ENCODE data around the gene ADGRE3.

The ADGRE3 gene, protein sequence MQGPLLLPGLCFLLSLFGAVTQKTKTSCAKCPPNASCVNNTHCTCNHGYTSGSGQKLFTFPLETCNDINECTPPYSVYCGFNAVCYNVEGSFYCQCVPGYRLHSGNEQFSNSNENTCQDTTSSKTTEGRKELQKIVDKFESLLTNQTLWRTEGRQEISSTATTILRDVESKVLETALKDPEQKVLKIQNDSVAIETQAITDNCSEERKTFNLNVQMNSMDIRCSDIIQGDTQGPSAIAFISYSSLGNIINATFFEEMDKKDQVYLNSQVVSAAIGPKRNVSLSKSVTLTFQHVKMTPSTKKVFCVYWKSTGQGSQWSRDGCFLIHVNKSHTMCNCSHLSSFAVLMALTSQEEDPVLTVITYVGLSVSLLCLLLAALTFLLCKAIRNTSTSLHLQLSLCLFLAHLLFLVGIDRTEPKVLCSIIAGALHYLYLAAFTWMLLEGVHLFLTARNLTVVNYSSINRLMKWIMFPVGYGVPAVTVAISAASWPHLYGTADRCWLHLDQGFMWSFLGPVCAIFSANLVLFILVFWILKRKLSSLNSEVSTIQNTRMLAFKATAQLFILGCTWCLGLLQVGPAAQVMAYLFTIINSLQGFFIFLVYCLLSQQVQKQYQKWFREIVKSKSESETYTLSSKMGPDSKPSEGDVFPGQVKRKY

DNA sequence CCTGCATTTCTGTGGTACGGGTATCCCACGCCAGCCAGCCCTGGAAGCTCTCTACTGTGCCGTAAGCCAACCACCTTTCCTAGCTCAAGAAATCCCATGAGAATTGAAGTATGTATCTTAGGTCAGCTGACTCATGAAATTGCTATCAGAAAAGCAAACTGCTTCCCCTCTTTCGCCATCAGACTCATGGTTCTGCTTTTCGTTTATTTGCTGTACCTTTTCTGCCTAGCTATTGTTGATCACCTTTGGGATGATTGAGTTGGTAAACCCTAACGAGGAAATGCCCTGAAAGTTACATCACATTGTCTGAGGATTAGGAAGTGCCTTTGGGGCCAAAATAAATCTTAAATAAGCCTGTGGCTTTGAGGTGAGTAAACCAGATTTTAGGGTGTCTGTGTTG is at the start of gene ADGRE3:
Gene ADGRE3 (minus strand): TSS at position 81 of the 400 bp plus-strand sequence. CDS start 74 bp downstream, at position 7.
- no peak for DNase-seq (ENCODE audit: low read depth in 4 of 4, low spot score in 1 of 4)

DNA sequence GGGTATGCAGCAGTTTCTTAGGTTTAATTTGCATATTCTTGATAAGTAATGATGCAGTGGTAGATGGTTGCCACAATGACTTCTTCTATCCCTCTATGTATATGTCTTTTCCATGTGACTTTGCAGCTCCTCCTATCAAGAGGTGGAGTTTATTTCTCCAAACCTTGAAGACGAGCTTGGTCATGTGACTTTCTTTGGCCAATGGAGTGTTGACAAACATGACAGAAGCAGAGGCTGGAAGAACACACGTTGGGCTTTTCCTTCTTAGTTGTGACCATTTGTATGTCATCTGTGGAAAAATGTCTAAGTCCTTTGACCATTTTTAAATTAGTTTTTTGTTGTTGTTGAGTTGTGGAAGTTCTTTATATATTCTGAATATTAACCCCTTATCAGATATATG is 47.5 kb upstream of the ADGRE3 start:
- no peak for DNase-seq (ENCODE audit: low read depth in 4 of 4, low spot score in 1 of 4)

DNA sequence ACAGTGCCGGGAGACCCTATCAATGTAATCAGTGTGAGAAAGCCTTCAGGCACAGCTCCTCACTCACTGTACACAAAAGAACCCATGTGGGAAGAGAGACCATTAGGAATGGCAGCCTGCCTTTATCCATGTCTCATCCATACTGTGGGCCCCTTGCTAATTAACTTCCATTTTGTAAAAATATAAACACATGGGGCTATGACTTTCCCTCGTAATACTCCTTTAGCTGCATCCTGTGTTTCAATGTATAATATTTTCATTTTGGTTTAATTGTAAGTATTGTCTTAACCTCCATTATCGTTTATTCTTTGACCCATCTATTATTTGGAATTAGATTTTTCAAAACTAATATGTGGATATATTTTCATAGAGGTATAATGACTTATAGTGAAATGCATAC is 44.5 kb upstream of the ADGRE3 start:
- no peak for DNase-seq (ENCODE audit: low read depth in 4 of 4, low spot score in 1 of 4)

DNA sequence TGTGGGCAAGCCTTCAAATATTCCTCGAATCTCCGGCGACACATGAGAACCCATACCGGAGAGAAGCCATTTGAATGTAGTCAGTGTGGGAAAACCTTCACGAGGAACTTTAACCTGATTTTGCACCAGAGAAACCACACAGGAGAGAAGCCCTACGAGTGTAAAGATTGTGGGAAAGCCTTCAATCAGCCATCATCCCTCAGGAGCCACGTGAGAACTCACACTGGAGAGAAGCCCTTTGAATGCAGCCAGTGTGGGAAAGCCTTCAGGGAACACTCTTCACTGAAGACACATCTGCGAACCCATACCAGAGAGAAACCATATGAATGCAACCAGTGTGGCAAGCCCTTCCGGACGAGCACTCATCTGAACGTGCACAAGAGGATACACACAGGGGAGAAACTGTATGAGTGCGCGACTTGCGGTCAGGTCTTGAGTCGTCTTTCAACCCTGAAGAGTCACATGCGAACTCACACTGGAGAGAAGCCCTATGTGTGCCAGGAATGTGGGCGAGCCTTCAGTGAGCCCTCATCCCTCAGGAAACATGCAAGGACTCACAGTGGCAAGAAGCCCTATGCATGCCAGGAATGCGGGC is 44.0 kb upstream of the ADGRE3 start:
- DNase-seq (ENCODE audit: low read depth in 4 of 4, low spot score in 1 of 4): no peak

DNA sequence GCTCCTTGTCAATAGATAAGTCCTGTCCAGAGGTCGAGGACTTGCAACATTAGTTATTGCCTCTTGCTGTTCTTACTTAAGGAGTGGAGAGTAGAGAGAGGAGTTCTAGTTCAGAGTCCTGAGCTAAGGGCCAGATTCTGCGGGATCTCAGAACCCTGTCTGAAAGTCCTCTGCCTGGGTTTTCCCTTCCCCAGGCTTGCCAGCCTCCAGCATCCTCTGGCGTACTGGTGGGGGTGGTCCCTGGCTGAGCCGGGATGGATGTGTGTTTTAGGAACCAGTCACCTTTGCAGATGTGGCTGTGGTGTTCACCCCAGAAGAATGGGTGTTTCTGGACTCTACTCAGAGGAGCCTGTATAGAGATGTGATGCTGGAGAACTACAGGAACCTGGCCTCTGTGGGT is 41.2 kb upstream of the ADGRE3 start:
- DNase-seq (ENCODE audit: low read depth in 4 of 4, low spot score in 1 of 4): no peak

DNA sequence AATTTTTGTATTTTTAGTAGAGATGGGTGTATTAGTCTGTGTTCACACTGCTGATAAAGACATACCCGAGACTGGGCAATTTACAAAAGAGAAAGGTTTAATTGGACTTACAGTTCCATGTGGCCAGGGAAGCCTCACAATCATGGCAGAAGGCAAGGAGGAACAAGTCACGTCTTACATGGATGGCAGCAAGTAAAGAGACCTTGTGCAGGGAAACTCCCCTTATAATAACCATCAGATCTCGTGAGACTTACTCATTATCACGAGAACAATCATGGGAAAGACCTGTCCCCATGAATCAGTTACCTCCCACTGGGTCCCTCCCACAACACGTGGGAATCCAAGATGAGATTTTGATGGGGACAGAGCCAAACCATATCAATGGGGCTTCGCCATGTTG is 29.8 kb upstream of the ADGRE3 start:
- DNase-seq (ENCODE audit: low read depth in 4 of 4, low spot score in 1 of 4): no peak

DNA sequence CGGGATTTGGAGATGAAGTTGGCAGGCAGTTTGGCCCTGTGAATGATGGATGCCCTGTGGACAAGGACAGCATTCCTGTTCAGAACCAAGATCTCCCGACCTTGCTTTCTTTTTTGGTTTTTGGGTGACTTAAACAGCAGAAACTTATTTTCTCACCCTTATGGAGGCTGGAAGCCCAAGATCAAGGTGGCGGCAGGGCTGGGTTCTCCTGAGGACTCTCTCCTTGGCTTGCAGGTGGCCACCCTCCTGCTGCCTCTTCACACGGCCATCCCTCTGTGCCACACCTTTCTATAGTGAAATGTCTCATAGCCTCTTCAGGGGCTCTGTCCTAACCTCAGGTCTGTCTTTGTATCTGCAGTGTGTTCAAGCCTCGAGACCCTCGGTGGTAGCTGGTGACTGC is 29.2 kb upstream of the ADGRE3 start:
- DNase-seq (ENCODE audit: low read depth in 4 of 4, low spot score in 1 of 4): no peak

DNA sequence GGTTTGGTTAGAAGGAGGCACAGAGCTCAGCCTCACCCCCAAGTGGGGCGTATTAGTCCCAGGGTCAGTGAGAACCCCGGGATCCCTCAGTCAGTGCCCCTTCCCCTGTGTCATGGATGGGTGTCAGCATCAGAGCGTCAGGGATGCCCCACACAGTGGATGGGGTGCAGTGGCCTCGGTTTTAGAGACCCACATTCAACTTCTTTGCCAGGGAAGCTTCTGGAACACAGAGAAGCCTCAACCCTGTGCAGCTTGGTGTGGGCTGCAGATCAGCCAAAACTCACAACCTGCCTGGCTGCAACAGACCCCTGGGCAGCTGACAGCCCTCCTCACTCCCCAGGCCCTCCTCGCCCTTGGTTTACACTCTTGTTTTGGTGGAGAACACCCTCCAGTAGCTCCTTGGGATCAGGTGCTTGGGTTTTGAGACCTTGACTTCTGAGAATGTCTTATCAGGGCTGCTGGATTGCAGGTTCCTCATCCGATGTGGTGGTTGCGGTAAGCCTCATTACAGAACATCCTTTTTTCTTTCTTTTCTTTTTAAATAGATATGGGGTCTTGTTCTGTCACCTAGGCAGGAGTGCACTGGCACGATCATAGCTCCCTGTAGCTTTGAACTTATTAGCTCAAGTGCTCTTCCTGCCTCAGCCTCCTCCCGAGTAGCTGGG is 26.2 kb upstream of the ADGRE3 start:
- DNase-seq (ENCODE audit: low read depth in 4 of 4, low spot score in 1 of 4): no peak

DNA sequence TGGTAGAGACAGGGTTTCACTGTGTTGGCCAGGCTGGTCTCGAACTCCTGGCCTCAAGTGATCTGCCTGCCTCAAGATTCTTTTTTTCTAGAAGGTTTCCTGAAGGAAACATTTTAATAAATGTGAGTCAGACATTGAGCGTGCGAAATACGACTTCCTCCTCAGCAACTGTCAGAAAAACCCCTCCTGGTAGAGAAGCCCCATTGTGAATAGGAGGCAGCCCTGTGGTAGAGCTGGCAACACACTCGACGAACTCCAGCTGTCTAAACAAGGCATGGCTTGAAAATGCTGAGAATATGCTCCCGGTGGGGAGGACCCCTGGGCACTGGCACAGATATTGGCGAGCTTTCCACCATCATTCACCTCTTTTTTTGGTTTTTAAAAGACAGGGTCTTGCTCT is 25.0 kb upstream of the ADGRE3 start:
- DNase-seq (ENCODE audit: low read depth in 4 of 4, low spot score in 1 of 4): no peak

DNA sequence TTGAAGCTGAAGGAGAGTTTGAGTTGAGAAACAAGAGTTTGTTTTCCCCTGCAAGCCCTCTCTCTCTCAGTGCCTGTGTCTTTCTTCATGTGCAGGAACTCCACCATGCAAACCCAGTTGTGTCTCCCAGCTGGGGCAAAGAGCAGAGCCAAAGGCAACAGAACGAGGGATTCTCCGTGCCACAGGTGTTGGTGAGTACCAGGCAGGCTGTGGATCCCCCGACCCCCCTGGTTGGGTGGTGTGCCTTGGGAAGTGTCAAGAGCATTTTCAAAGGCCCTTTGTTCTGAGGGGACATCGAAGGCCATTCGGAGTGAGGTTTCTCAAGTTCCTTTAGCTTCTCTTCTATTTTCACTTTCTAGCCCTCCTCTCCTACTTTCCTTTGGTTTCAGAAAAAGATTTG is 20.8 kb upstream of the ADGRE3 start:
- DNase-seq (ENCODE audit: low read depth in 4 of 4, low spot score in 1 of 4): no peak

DNA sequence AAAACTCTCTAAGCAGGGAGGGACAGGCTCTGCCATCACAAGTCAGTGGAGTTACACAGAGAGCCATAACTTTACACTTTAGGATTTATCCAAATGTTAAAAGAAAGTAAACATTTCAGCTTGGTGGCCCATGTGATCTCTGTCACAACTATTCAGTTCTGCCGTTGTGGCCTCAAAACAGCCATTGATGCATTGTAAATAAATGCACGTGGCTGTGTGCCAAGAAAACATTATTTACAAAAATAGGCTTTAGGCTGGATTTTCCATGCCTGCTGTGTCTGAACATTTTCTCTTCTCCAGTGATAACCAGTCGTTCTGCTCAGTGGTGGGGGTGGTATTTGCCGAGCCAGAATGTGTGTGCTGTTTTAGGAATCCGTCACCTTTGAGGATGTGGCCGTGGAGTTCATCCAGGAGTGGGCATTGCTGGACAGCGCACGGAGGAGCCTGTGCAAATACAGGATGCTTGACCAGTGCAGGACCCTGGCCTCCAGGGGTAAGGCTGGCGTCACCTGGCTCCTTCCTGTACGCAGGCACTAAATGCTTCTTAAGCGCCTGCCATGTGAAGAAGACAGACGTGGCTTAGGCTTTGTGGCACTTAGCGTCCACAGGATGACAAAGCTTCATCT is 20.1 kb upstream of the ADGRE3 start:
- no peak for DNase-seq (ENCODE audit: low read depth in 4 of 4, low spot score in 1 of 4)

DNA sequence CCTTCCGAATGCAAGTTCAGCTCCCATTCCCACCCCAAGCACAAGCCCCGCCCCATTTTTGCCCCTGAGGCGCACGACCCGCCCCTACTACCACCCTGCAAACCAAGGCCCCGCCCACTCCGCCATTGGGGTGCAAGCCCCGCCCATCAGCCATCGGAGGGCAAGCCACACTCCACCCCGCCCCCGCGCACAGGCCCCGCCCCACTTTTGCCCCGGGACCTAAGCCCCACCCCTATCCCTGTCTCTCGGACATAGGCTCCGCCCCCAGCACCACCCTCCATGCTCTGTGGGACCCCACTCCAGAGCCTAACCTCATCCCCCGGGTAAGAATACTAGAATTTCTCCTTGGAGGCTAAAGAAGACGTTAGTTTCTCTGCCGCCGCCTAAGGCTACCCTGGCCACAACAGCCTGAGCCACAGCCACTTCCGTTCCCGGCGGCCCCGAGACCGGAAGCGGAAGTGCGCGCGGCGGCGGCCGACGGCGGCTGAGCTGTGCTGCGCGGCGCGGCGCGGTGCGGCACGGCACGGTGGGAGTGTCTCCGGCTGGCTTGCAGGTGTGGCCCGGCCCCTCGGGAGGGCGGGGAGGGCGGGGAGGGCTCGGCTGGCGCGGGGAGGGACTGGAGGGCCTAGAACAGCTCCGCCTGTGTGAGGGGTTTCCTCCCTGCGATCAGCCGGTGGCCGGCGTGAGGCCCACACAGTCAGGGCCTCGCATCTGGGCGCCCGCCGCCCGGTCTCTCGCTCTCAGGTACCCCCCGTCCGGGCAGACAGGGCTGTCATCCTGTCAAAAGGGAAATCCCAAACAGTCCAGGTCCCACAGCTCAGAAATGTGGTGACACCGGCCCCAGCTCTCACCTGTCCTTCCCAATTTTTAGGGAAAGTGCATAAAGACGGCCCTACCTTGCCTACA is 15.2 kb upstream of the ADGRE3 start, which contains the start of gene ZNF333:
Gene ZNF333 (plus strand): TSS at position 451 of the 906 bp plus-strand sequence. CDS start 3,444 bp downstream, outside the sequence.
- DNase-seq (ENCODE audit: low read depth in 4 of 4, low spot score in 1 of 4): peak; percentile 99 to 100 (median 100)

DNA sequence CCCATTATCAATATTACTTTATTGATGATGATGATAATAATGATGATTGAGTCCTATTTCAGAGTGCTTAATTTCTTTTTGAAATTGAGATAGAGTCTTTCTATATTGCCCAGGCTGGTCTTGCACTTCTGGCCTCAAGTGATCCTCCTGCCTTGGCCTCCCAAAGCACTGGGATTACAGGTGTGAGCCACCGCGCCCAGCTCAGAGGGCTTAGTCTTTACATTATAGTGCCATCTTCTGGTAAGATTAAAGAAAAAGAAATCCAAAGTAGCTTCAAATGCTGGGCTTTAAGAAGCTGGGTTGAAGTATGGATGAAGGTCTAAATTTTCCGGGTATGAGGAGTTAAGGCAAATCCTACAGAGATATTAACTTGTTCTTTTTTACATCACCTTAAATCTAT is 11.8 kb upstream of the ADGRE3 start:
- peak in 1 of 4 experiments; percentile 7 for DNase-seq (ENCODE audit: low read depth in 4 of 4, low spot score in 1 of 4)

DNA sequence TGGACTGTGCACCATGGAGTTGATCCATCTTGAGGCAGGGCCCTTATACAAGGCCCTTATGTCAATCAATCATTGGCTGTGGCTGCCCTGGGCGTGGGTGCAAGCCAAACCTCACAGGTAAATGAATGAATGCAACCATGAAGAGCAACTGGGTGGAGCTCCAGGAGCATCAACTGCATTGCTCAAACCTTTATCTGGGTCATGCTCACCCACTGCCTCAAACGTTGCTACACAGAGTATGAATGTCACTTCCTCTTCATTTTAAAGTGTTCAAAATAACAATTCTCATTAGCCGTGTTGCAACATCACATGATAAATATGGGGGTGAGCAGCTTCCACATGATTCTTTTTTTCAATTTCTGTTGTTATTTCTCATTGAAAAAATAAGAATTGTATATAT is 8.8 kb upstream of the ADGRE3 start:
- DNase-seq (ENCODE audit: low read depth in 4 of 4, low spot score in 1 of 4): no peak

DNA sequence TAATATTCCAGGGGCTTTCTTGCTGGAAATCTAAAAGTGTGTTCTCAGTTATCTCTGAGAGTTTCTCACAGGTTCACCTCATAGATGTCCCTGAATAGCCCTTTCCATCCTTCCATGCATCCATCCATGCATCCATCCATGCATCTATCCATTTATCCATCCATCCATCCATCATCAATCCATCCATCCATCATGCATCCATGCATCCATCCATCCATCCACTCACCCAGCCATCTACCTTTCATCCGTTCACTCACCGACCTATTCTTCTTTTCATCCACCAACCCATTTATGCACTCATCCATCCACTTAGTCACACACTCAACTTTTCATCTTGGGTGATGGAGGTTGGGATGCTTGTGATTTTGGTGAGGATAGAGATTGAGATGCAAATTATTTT is 7.4 kb upstream of the ADGRE3 start:
- no peak for DNase-seq (ENCODE audit: low read depth in 4 of 4, low spot score in 1 of 4)

DNA sequence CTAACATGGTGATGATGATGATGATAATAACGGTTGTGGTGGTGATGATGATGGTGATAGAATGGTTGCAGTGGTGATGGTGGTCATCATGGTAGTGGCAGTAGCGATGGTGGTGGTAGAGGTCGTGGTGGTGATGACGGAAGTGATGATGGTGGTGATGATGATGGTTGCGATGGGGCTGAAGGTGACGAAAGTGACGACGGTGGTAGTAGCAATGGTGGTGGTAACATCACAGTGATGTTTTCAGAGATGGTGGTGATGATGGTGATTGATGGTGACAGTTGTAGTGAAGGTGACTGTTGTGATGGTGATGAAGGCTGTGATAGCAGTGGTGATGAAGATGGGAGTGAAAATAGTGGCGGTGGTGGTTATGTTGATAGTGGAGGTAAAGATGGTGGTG is 3.6 kb upstream of the ADGRE3 start:
- no peak for DNase-seq (ENCODE audit: low read depth in 4 of 4, low spot score in 1 of 4)

DNA sequence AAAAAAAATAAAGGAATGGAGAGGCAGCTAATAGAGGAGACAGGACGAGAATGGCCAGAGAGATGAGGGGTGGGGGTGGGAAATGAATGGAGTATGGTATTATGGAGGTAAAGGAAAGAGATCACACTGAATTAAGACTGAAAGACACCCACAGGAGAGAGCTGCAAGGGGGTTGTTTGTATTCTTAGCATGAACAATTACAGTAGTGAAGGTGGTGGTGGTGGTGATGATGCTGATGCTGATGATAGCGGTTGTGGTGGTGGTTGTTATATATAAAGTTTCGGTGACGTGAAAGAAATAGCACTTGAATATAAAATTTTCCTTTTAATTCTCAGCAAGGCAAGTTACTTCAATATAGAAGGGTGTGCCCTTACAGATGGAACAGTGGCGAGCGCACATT is 2.8 kb upstream of the ADGRE3 start:
- DNase-seq (ENCODE audit: low read depth in 4 of 4, low spot score in 1 of 4): no peak

DNA sequence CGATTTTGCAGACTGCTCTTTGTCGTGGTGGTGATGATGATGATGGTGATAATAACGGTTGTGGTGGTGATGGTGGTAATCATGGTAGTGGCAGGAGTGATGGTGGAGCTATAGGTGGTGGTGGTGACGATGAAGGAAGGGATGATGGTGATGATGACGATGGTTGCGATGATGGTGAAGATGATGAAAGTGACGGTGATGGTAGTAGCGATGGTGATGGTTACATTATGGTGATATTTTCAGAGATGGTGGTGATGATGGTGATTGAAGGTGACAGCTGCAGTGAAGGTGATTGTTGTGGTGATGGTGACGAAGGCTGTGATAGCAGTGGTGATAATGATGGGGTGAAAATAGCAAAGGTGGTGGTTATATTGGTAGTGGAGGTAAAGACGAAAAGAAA is 2.1 kb upstream of the ADGRE3 start:
- DNase-seq (ENCODE audit: low read depth in 4 of 4, low spot score in 1 of 4): no peak

DNA sequence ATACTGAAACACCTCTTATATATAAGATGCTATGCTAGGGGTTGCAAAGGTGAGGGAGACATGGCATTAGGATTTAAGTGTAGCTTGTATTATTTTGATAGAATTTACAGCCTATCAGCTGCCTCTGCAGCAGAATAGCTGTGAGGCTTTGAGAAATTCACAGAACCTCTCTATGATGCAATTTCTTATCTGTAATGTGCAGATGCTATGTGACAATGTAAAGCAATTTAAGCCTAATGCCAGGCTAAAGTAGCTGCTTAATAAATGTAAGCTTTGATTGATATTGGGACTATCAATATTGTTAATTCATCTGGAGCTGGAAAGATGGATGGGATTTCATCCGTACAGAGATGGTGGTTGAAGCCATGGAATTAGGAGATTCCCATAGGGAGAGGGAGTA is 1.6 kb downstream of the ADGRE3 start:
- no peak for DNase-seq (ENCODE audit: low read depth in 4 of 4, low spot score in 1 of 4)

DNA sequence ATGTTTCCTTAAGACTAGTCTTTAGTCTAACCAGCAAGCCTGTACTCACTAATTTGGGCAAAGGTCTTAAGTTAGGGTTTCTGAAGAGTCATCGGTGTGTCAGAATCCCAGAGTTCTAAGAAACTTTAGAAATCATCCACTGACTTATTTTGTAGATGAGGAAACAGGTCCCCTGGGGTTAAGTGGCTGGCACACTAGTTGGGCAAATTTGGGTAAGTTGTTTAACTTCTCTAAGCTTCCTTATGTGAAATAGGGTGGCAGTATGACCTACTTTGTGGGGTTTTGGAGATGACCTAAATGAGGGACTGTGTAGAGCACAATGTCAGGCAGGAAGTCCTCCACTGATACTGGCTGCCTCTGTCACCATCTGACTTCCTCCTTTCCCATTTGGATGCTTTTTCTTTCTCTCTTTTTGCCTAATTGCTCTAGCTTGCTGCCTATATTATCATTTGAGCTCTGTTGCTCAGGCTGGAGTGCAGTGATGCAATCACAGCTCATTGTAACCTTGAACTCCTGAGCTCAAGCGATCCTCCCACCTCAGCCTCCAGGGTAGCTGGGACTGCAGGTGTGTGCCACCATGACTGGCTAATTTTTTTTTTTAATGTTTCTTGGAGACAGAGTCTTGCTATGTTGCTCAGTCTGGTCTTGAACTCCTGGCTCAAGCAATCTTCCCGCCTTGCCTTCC is 2.3 kb downstream of the ADGRE3 start:
- DNase-seq (ENCODE audit: low read depth in 4 of 4, low spot score in 1 of 4): no peak

All from stimulated activated CD4-positive, alpha-beta T cell treated with anti-CD3 and anti-CD28 coated beads, Interleukin-1b, Interleukin-23, amount 100 ng/mL, for 24 hours (primary cell).